ENCODE measurements around the gene PRICKLE4.

Gene PRICKLE4

DNA sequence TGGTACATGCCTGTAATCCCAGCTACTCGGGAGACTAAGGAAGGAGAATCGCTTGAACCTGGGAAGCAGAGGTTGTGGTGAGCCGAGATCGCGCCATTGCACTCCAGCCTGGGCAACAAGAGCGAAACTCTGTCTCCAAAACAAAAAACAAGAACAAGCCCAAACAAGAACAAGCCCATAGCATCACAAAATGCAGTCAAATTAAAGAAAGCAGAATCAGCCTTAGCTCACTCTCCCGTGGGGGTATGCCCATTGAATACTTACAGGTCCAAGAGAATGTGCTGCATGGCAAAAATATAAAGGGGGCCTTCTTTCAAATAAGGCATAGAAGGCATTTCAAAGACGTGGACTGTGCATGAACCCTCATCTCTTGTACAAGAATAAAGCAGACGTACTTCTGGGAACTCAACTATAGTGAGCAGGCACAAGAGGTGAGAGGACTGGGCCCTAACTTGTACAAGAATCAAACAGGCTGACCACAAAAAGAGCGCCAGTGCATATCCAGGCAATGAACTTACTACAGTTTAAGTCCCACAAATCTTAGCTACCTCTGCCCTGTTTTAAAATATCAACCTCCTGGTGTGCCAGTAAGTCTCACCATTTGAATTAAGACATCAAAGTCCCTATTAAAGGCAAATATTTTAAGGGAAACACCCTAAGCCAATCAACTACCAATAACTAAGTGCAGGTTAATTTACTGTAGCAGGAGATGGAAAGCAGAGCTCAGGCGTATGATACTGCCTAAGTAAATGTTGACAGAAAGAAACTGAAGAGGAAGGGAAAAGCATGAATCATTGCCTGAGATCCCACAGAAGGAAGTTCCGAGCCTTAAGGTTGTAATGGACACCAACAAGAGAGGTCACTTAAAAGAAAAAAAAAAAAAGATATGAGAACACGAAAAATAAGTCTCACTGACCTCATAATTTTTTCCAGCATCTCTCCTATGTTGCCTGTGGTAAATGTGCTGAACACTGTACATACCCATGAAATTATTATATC is 44.3 kb downstream of the PRICKLE4 start:
- Mint-ChIP-seq H3K9me3 (no peaks in the 10 kb centered on the region), H3K4me3 (no peak overlapping the region), H3K4me1 (no peaks in the 10 kb centered on the region), H3K27me3 (no peaks in the 10 kb centered on the region), H3K27ac (no peak overlapping the region), H3K36me3 (no peaks in the 10 kb centered on the region)
- ATAC-seq = no peak

DNA sequence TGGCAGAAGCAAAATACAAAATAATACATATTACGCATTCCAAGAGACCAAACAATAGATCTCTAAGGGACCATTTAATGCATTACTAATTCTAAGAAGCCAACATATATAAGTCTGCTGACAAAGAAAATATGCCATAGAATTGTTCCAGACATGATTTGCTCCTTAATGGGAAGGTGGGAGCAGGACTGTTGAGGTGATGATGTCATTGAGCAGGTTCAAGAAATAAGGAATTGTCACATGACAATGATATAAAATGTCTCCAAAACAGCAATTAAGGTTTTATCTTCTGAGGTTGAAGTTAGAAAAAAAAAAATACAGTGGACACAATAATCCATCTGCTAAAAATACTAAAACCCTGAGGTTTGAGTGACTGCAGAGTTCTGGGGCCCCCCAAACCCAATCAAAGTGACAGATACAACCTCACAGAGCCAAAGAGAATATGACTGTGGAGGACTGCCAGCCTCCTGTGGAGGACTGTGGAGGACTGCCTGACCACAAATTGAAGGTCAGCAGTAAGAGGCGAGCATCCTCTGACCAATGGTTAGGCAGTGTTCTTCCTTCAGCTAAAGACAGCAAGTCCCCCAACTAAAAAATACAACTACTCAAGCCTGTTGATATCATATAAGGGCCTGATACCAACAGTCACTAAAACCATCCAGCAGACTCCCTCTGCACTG is 45.9 kb downstream of the PRICKLE4 start:
- no peaks in the 10 kb centered on the region for H3K9me3 Mint-ChIP-seq
- peaks cover 1% of the 10 kb centered on the region for H3K36me3 Mint-ChIP-seq
- no peak for ATAC-seq
- no peaks in the 10 kb centered on the region for H3K27me3 Mint-ChIP-seq
- no peaks in the 10 kb centered on the region for H3K4me1 Mint-ChIP-seq
- H3K27ac Mint-ChIP-seq = no peak overlapping the region
- no peak overlapping the region for H3K4me3 Mint-ChIP-seq

DNA sequence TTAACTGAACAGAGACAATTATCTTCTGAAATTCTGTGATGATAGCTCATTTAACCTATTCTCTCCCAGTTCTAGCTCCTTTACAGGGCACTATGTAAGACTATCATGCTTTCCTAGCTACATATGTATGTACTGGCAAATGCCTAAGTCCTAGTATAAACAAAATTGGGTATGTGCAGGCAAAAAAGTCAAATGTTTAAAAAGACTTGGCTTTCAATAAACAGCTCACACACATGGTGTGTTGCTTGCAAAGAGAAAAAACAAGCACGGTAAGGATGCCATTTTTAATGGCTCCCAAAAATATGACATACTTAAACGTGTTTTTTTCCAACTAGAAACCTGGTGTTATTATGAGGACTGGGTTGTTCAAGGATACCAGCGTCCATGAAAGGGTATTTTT is 51.7 kb downstream of the PRICKLE4 start:
- H3K27ac Mint-ChIP-seq = no peak overlapping the region

DNA sequence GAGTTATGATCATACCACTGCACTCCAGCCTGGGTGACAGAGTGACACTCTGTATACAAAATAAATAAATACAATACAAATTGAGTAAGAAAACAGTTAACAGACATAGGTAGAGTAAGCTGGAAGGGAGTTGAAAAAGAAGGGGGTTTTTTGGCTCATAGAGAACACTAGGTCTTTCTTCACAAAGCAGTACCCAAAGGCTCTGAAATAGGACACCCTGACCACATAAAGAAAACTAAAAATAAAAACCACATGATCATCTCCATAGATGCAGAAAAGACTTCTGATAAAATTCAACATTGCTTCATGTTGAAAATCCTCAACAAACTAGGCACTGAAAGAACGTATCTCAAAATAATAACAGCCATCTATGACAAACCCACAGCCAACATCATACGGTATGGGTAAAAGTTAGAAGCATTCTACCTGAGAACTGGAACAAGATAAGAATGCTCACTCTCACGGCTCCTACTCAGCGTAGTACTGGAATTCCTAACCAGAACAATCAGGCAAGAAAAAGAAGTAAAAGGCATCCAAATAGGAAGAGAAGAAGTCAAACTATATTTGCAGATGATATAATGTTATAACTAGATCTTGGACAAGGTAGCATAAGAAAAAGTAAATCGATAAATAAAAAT is 55.6 kb downstream of the PRICKLE4 start:
- Mint-ChIP-seq H3K4me1 (no peaks in the 10 kb centered on the region), H3K27ac (no peak overlapping the region)
- no peak for ATAC-seq

More for the DNA sequence above, 51.7 kb downstream of the PRICKLE4 start:
- H3K27me3 Mint-ChIP-seq = no peaks in the 10 kb centered on the region
- ATAC-seq = no peak
- H3K4me3 Mint-ChIP-seq = no peak overlapping the region
- H3K36me3 Mint-ChIP-seq = peaks cover 25% of the 10 kb centered on the region
- no peaks in the 10 kb centered on the region for H3K4me1 Mint-ChIP-seq
- H3K9me3 Mint-ChIP-seq = no peaks in the 10 kb centered on the region

DNA sequence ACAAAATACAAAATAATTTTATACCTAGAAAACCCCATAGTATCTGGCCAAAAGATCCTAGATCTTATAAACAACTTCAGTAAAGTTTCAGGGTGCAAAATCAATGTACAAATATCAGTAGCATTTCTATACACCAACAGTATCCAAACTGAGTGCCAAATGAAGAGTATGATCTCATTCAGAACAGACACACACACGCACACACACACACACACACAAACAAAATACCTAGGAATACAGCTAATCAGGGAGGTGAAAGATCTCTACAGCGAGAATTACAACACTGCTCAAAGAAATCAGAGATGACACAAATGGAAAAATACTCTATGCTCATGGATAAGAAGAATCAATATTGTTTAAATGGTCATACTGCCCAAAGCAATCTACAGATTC is 56.1 kb downstream of the PRICKLE4 start:
- H3K4me3 Mint-ChIP-seq = no peak overlapping the region
- no peaks in the 10 kb centered on the region for H3K9me3 Mint-ChIP-seq
- ATAC-seq = no peak
- no peak overlapping the region for H3K27ac Mint-ChIP-seq
- no peaks in the 10 kb centered on the region for H3K4me1 Mint-ChIP-seq
- no peaks in the 10 kb centered on the region for H3K27me3 Mint-ChIP-seq
- H3K36me3 Mint-ChIP-seq = peaks cover 26% of the 10 kb centered on the region

More for the DNA sequence above, 55.6 kb downstream of the PRICKLE4 start:
- Mint-ChIP-seq H3K4me3 (no peak overlapping the region), H3K36me3 (peaks cover 29% of the 10 kb centered on the region), H3K9me3 (no peaks in the 10 kb centered on the region), H3K27me3 (no peaks in the 10 kb centered on the region)

Data from stimulated activated memory B cell treated with anti-CD40 and anti-IgM and Interleukin-4, amounts not matched to agents 10 μg/mL and 1 μg/mL and 100 μg/mL, for 72 hours (primary cell).